ENCODE data around the gene ARHGEF7. TPM values are rescaled to one million over a fixed set of nuclear protein-coding genes. Genes with fewer than 3 reads are reported as not detected.
A peak's percentile ranks its signal among the peaks of the same experiment; 100 is the strongest.

ARHGEF7 gene
- total RNA-seq, 1 donor from 2014 or later, result 227 TPM

DNA sequence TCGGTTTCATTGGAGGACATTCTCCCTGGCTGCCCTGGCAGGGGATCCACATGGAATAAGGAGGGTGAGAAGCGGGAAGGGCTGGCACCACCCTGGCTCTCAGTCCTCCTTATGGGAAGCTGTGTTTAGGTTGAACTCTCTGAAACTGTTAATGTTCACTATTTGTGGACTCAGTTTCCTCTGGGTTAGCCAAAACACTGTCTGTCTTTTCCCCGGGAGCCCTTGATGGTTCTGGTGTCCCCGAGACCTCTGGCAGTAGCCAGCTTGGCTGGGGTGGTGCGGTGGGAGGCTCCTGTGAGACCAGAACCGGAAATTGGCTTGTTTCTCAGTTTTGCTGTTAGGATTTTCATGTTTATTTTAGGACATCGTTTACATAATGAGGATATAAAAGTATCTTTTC is 157.0 kb downstream of the ARHGEF7 start:
- TF ChIP-seq CTCF (IDR thresholded peaks at IDR 0.05; ENCODE audit: partially characterized antibody, unreplicated experiment), result no peak
- Mint-ChIP-seq H3K27ac (ENCODE audit: unreplicated experiment) (peak overlapping the region; percentile 72), H3K4me3 (ENCODE audit: unreplicated experiment) (no peak overlapping the region), H3K27me3 (ENCODE audit: unreplicated experiment) (no peaks in the 10 kb centered on the region), H3K9me3 (ENCODE audit: unreplicated experiment) (peaks cover 4% of the 10 kb centered on the region), H3K36me3 (ENCODE audit: unreplicated experiment) (no peaks in the 10 kb centered on the region), H3K4me1 (ENCODE audit: low read depth, unreplicated experiment) (peaks cover 10% of the 10 kb centered on the region)
- no peak for DNase-seq

GRCh38 chr13:111275382-111275781 is 160.3 kb downstream of the ARHGEF7 start:
- Mint-ChIP-seq H3K4me1 (ENCODE audit: low read depth, unreplicated experiment) (peaks cover 6% of the 10 kb centered on the region), H3K27ac (ENCODE audit: unreplicated experiment) (no peak overlapping the region), H3K4me3 (ENCODE audit: unreplicated experiment) (no peak overlapping the region), H3K36me3 (ENCODE audit: unreplicated experiment) (no peaks in the 10 kb centered on the region), H3K9me3 (ENCODE audit: unreplicated experiment) (peaks cover 4% of the 10 kb centered on the region), H3K27me3 (ENCODE audit: unreplicated experiment) (no peaks in the 10 kb centered on the region)
- no peak for TF ChIP-seq CTCF (IDR thresholded peaks at IDR 0.05; ENCODE audit: partially characterized antibody, unreplicated experiment)
- no peak for DNase-seq

GRCh38 chr13:111275995-111276618 is 161.0 kb downstream of the ARHGEF7 start:
- peaks cover under 1% of the 10 kb centered on the region for H3K4me1 Mint-ChIP-seq (ENCODE audit: low read depth, unreplicated experiment)
- no peaks in the 10 kb centered on the region for H3K36me3 Mint-ChIP-seq (ENCODE audit: unreplicated experiment)
- H3K4me3 Mint-ChIP-seq (ENCODE audit: unreplicated experiment), result no peak overlapping the region
- H3K9me3 Mint-ChIP-seq (ENCODE audit: unreplicated experiment), result peaks cover 4% of the 10 kb centered on the region
- DNase-seq, result no peak
- H3K27ac Mint-ChIP-seq (ENCODE audit: unreplicated experiment), result no peak overlapping the region
- no peaks in the 10 kb centered on the region for H3K27me3 Mint-ChIP-seq (ENCODE audit: unreplicated experiment)
- TF ChIP-seq CTCF (IDR thresholded peaks at IDR 0.05; ENCODE audit: partially characterized antibody, unreplicated experiment), result no peak

GRCh38 chr13:111278258-111278657 is 163.1 kb downstream of the ARHGEF7 start:
- no peak overlapping the region for H3K27ac Mint-ChIP-seq (ENCODE audit: unreplicated experiment)
- H3K36me3 Mint-ChIP-seq (ENCODE audit: unreplicated experiment), result no peaks in the 10 kb centered on the region
- no peaks in the 10 kb centered on the region for H3K9me3 Mint-ChIP-seq (ENCODE audit: unreplicated experiment)

More at GRCh38 chr13:111278258-111278657, 163.1 kb downstream of the ARHGEF7 start:
- TF ChIP-seq CTCF (IDR thresholded peaks at IDR 0.05; ENCODE audit: partially characterized antibody, unreplicated experiment), result no peak
- Mint-ChIP-seq H3K4me1 (ENCODE audit: low read depth, unreplicated experiment) (no peaks in the 10 kb centered on the region), H3K4me3 (ENCODE audit: unreplicated experiment) (no peak overlapping the region), H3K27me3 (ENCODE audit: unreplicated experiment) (no peaks in the 10 kb centered on the region)
- DNase-seq, result no peak
